ENCODE data around the gene TNFRSF8. TPM values are rescaled to one million over a fixed set of nuclear protein-coding genes. Genes with fewer than 3 reads are reported as not detected.

The TNFRSF8 gene
- total and polyA plus RNA-seq, 2 of the 4 experiments (the other 2 are of a cell fraction): under 0.01 to 0.31 TPM

DNA sequence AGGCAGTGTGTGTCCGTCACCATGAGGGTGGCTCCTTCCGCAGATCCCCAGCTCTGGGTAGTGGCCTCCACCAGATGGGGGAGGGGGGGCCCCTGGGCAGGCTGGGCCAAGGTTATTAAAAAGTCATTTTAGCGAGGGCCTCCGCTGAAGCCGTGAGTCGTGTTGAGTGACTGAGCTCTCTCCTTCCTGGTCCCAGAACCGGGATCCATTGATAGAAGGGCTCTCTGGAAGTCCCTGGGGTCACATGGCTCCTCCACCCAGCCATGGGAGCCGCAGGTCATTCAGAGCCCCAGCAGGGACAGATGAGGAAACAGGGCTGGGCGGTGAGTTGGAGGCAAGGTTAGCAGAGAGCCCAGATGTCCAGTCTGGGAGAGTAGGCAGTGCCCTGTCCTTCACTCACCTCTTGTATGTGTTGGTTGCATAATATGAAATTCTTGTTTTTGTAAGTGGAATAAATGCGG is 30.9 kb upstream of the TNFRSF8 start:
- H3K9ac ChIP-seq (ENCODE audit: low read depth, low read length): no peak overlapping the region
- H2BK20ac ChIP-seq (ENCODE audit: low read depth, low read length): no peak overlapping the region
- no peak overlapping the region for H2AFZ ChIP-seq (replicated peaks; ENCODE audit: low read length, poor library complexity)
- no peak overlapping the region for H2AK5ac ChIP-seq (ENCODE audit: low read depth, low read length)
- H3K9me3 ChIP-seq (ENCODE audit: control insufficient read depth, insufficient read depth, low read length): no peaks in the 10 kb centered on the region
- peaks cover 1% of the 10 kb centered on the region; the same call in 1 of the 2 replicates for H3K4me1 ChIP-seq (ENCODE audit: control insufficient read depth, insufficient read depth, low read length)
- H3K79me1 ChIP-seq (ENCODE audit: low read depth in 1 of 2, low read length in 2 of 2): no peaks in the 10 kb centered on the region; a peak in 1 of 4 replicates
- H4K8ac ChIP-seq (ENCODE audit: low read depth in 2 of 2, low read length in 2 of 2): no peak overlapping the region
- no TSS peak for BruUV-seq (replicated peaks)
- no peak overlapping the region for H3K14ac ChIP-seq (replicated peaks; ENCODE audit: low read depth, low read length)
- no peak overlapping the region for H2BK120ac ChIP-seq (ENCODE audit: low read depth, low read length)
- dilution Hi-C loops (cut with HindIII; ENCODE audit: low sequenced_read_pairs, unreplicated experiment): no loop called here
- H2AK9ac ChIP-seq (replicated peaks; ENCODE audit: low read depth, low read length, poor library complexity): no peak overlapping the region
- TF ChIP-seq RFX5 (IDR thresholded peaks at IDR 0.05; ENCODE audit: low read depth, low read length) (no peak), CTCF (conservative IDR thresholded peaks at IDR 0.05; ENCODE audit: low read depth, low read length) (no peak), NFE2L2 (IDR thresholded peaks at IDR 0.05; ENCODE audit: low read depth, low read length) (no peak), USF2 (IDR thresholded peaks at IDR 0.05; ENCODE audit: low read depth, low read length) (no peak), BHLHE40 (IDR thresholded peaks at IDR 0.05; ENCODE audit: low read depth, low read length) (no peak), POLR2A (IDR thresholded peaks at IDR 0.05; ENCODE audit: low read depth, low read length) (no peak), FOS (IDR thresholded peaks at IDR 0.05; ENCODE audit: low read depth, low read length) (no peak), CHD1 (IDR thresholded peaks at IDR 0.05; ENCODE audit: low read depth, low read length) (no peak), RAD21 (IDR thresholded peaks at IDR 0.05; ENCODE audit: low read length) (no peak), RCOR1 (IDR thresholded peaks at IDR 0.05; ENCODE audit: insufficient replicate concordance, low read length) (no peak)
- TF ChIP-seq, protein P1, sequence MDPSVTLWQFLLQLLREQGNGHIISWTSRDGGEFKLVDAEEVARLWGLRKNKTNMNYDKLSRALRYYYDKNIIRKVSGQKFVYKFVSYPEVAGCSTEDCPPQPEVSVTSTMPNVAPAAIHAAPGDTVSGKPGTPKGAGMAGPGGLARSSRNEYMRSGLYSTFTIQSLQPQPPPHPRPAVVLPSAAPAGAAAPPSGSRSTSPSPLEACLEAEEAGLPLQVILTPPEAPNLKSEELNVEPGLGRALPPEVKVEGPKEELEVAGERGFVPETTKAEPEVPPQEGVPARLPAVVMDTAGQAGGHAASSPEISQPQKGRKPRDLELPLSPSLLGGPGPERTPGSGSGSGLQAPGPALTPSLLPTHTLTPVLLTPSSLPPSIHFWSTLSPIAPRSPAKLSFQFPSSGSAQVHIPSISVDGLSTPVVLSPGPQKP (IDR thresholded peaks at IDR 0.05; ENCODE audit: borderline replicate concordance, low read depth, low read length): no peak
- H3K27me3 ChIP-seq (ENCODE audit: control insufficient read depth, insufficient read depth, low read length): no peaks in the 10 kb centered on the region
- no peak overlapping the region for H3K27ac ChIP-seq (ENCODE audit: insufficient read depth, low read length)
- CTCF ChIA-PET: interaction anchor here (1.1 kb wide), 1 partner anchor 8 kb away, joined by 3 read pairs; no protein-coding TSS in a partner anchor
- H3K56ac ChIP-seq (ENCODE audit: extremely low read depth, insufficient read depth, low read length): no peak overlapping the region
- H4K91ac ChIP-seq (ENCODE audit: insufficient read depth, low read depth, low read length): no peak overlapping the region
- H3K4me2 ChIP-seq (ENCODE audit: low read depth, low read length): no peak overlapping the region
- no peak overlapping the region for H3K23ac ChIP-seq (ENCODE audit: low read depth, low read length)
- POLR2A ChIA-PET (ENCODE audit: unreplicated experiment): interaction anchor here (0.7 kb wide), 1 partner anchor 19 kb away, joined by 6 read pairs; no protein-coding TSS in a partner anchor
- no peak overlapping the region for H3K4me3 ChIP-seq (ENCODE audit: insufficient read depth, low read depth, low read length)
- H3K36me3 ChIP-seq (ENCODE audit: control insufficient read depth, insufficient read depth, low read length): peaks cover 28% of the 10 kb centered on the region
- intact Hi-C loops (cut with micrococcal nuclease): no loop called here
- 92% methylated on average over 2 of the region's 10 CpGs; no CpG with 5 or more reads in 1 of the 2 experiments for WGBS, 2 experiments (ENCODE audit: extremely low coverage in 2 of 2, insufficient read length in 1 of 2)
- no peak overlapping the region for H2BK15ac ChIP-seq (ENCODE audit: low read depth, low read length)
- ATAC-seq (ENCODE audit: low read depth) (no peak), DNase-seq (no peak)
- H4K5ac ChIP-seq (ENCODE audit: low read depth, low read length): no peak overlapping the region
- H3K4ac ChIP-seq (ENCODE audit: low read depth, low read length): no peak overlapping the region
- H3K9me1 ChIP-seq (ENCODE audit: insufficient read depth, low read length): no peaks in the 10 kb centered on the region
- in situ Hi-C loops (cut with MboI; ENCODE audit: low sequenced_read_pairs): no loop called here
- no peak overlapping the region for H3K18ac ChIP-seq (ENCODE audit: low read depth, low read length)
- no peak overlapping the region for H2BK5ac ChIP-seq (ENCODE audit: low read depth, low read length, poor library complexity, severe bottlenecking)
- H4K20me1 ChIP-seq (ENCODE audit: insufficient read depth, low read length): no peaks in the 10 kb centered on the region

Measured in IMR-90 (cell line).